ENCODE measurements around the gene SLX9.
A peak's percentile ranks its signal among the peaks of the same experiment; 100 is the strongest.

GRCh38 chr21:44969931-44970755 lies 30.3 kb downstream of the SLX9 start:
- TF ChIP-seq CTCF (IDR thresholded peaks at IDR 0.05) (no peak), POLR2AphosphoS5 (IDR thresholded peaks at IDR 0.05) (peak in 1 of 4 donors; percentile 30), EP300 (IDR thresholded peaks at IDR 0.05) (no peak), POLR2A (IDR thresholded peaks at IDR 0.05) (no peak)

Measured in sigmoid colon (tissue), 4 donors.